GM18502 (cell line): ENCODE data around the gene ZNF618.

Experiments used
- ATAC-seq: cut with Tn5 transposase; IDR thresholded peaks from one replicate; pipeline ENCODE4 v1.9.1; 2021; ENCODE audit warnings: mild to moderate bottlenecking; ENCODE audit not compliant: unreplicated experiment, poor library complexity

ZNF618 gene

GRCh38 chr9:113931777-113932176 lies 55.7 kb downstream of the ZNF618 start:
- no peak for ATAC-seq

- no peak for ATAC-seq
Observed at GRCh38 chr9:113932906-113933584, 56.9 kb downstream of the ZNF618 start.

- no peak for ATAC-seq
Observed at GRCh38 chr9:113933671-113934070, 57.6 kb downstream of the ZNF618 start.

GRCh38 chr9:113934167-113934828 lies 58.2 kb downstream of the ZNF618 start:
- no peak for ATAC-seq

- no peak for ATAC-seq
Observed at GRCh38 chr9:113934829-113935676, 58.9 kb downstream of the ZNF618 start.

- ATAC-seq: no peak
Observed at GRCh38 chr9:113935677-113936380, 59.7 kb downstream of the ZNF618 start.

GRCh38 chr9:113940077-113940476 lies 64.0 kb downstream of the ZNF618 start:
- ATAC-seq: no peak

GRCh38 chr9:113941056-113941455 lies 64.9 kb downstream of the ZNF618 start:
- no peak for ATAC-seq

GRCh38 chr9:113941526-113941925 lies 65.4 kb downstream of the ZNF618 start:
- no peak for ATAC-seq

GRCh38 chr9:113943112-113944009 lies 67.3 kb downstream of the ZNF618 start:
- ATAC-seq: no peak

GRCh38 chr9:113945784-113946183 lies 69.7 kb downstream of the ZNF618 start:
- no peak for ATAC-seq

- ATAC-seq: no peak
Observed at GRCh38 chr9:113946496-113947115, 70.5 kb downstream of the ZNF618 start.

GRCh38 chr9:113947941-113948340 lies 71.8 kb downstream of the ZNF618 start:
- ATAC-seq: no peak

- ATAC-seq: no peak
Observed at GRCh38 chr9:113948891-113949570, 72.9 kb downstream of the ZNF618 start.

- ATAC-seq: no peak
Observed at GRCh38 chr9:113949571-113950078, 73.5 kb downstream of the ZNF618 start.

GRCh38 chr9:113950195-113951031 lies 74.3 kb downstream of the ZNF618 start:
- no peak for ATAC-seq

- ATAC-seq: no peak
Observed at GRCh38 chr9:113951032-113951372, 74.9 kb downstream of the ZNF618 start.

- ATAC-seq: no peak
Observed at GRCh38 chr9:113952676-113953075, 76.6 kb downstream of the ZNF618 start.
